Upper lobe of left lung (tissue), 6 donors: ENCODE data around the gene UBL5. TPM values are rescaled to one million over a fixed set of nuclear protein-coding genes. Genes with fewer than 3 reads are reported as not detected.

Experiments used
- ATAC-seq, 2 donors: fragments of 200-7000 bp; cut with Tn5 transposase; one replicate each; pipeline ENCODE4 v1.9.1; 2022; ENCODE audit warnings: mild to moderate bottlenecking in 2 of 2, moderate library complexity in 2 of 2; ENCODE audit not compliant: low FRiP score in 2 of 2
- DNase-seq, 2 donors: peaks; one replicate each; pipeline ENCODE4 v3.0.0-alpha.2; 2019 to 2020
- H3K27ac ChIP-seq, 4 donors: fragments of 200-600 bp; sonication (generic); one replicate each; pipeline ENCODE4 v1.5.1; 2016 to 2019
- H3K27me3 ChIP-seq, 4 donors: fragments of 200-600 bp; sonication (generic); one replicate each; pipeline ENCODE4 v1.5.1; 2017 to 2019
- H3K36me3 ChIP-seq, 4 donors: fragments of 200-600 bp; sonication (generic); one replicate each; pipeline ENCODE4 v1.5.1; 2016 to 2019
- H3K4me1 ChIP-seq, 4 donors: fragments of 200-600 bp; sonication (generic); one replicate each; pipeline ENCODE4 v1.5.1; 2018 to 2019
- H3K4me3 ChIP-seq, 4 donors: fragments of 200-600 bp; sonication (generic); one replicate each; pipeline ENCODE4 v1.5.1; 2017 to 2019; ENCODE audit warnings: mild to moderate bottlenecking in 2 of 4, moderate library complexity in 1 of 4
- H3K9me3 ChIP-seq, 4 donors: fragments of 200-600 bp; sonication (generic); one replicate each; pipeline ENCODE4 v1.5.1; 2018 to 2019
- EP300 ChIP-seq, 4 donors: sonication (generic); formaldehyde crosslinking; IDR thresholded peaks; one replicate each; pipeline ENCODE4 v1.5.1; 2017; ENCODE audit warnings: antibody characterized with exemption in 4 of 4, control low read depth in 2 of 4
- POLR2A ChIP-seq, 4 donors: fragments of 450-650 bp; IDR thresholded peaks; one replicate each; pipeline ENCODE4 v1.5.1; 2016 to 2017; ENCODE audit warnings: antibody characterized with exemption in 4 of 4, mild to moderate bottlenecking in 2 of 4
- POLR2AphosphoS5 ChIP-seq, 2 donors: sonication (generic); formaldehyde crosslinking; IDR thresholded peaks; one replicate each; pipeline ENCODE4 v1.5.1; 2017; ENCODE audit warnings: antibody characterized with exemption in 2 of 2
- WGBS, 2 donors: methylation state at CpG; one replicate each; pipeline ENCODE4 v1.1.5; 2017 to 2018; 5-methylcytosine and 5-hydroxymethylcytosine counted together
- small RNA-seq, 4 donors: library from RNA; depleted of rRNA; stranded (forward); fragments of <200 nt; gene quantifications; one replicate each; pipeline ENCODE3, GENCODE V24; 2016
- total RNA-seq, 6 donors: library from RNA; depleted of rRNA in 4 of 6; stranded (reverse); fragments of >200 nt in 4 of 6; gene quantifications; one replicate each; pipeline versions ENCODE4 v1.1.0 to v1.2.1, GENCODE V29; 2016 to 2021
- TF ChIP-seq, protein P1 (sequence below), 6 experiments: fragments of 450-650 bp in 4 of 6; fragments of 200-600 bp in 2 of 6; sonication (generic) in 2 of 6; IDR thresholded peaks; one replicate each; pipeline ENCODE4 v1.5.1; 2016 to 2019; ENCODE audit warnings: antibody characterized with exemption in 6 of 6
- donor health status: DM: no; HTN: no; CAD: no; lungs with moderate emphysema.
- donor health status: DM: no; HTN: yes; CAD: no; lungs with severe emphysema.

UBL5 gene
- total RNA-seq, 6 donors from 2014 or later, result 61.8 to 405 (median 255) TPM

- TF ChIP-seq POLR2A (IDR thresholded peaks at IDR 0.05), result no peak
- TF ChIP-seq EP300 (IDR thresholded peaks at IDR 0.05), result no peak
- TF ChIP-seq POLR2AphosphoS5 (IDR thresholded peaks at IDR 0.05), result no peak
- TF ChIP-seq, protein P1, sequence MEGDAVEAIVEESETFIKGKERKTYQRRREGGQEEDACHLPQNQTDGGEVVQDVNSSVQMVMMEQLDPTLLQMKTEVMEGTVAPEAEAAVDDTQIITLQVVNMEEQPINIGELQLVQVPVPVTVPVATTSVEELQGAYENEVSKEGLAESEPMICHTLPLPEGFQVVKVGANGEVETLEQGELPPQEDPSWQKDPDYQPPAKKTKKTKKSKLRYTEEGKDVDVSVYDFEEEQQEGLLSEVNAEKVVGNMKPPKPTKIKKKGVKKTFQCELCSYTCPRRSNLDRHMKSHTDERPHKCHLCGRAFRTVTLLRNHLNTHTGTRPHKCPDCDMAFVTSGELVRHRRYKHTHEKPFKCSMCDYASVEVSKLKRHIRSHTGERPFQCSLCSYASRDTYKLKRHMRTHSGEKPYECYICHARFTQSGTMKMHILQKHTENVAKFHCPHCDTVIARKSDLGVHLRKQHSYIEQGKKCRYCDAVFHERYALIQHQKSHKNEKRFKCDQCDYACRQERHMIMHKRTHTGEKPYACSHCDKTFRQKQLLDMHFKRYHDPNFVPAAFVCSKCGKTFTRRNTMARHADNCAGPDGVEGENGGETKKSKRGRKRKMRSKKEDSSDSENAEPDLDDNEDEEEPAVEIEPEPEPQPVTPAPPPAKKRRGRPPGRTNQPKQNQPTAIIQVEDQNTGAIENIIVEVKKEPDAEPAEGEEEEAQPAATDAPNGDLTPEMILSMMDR (IDR thresholded peaks at IDR 0.05), result no peak
- no peak for ATAC-seq
- Histone ChIP-seq H3K4me1 (no peaks in the 10 kb centered on the region), H3K4me3 (no peak overlapping the region), H3K27ac (no peak overlapping the region), H3K9me3 (no peaks in the 10 kb centered on the region), H3K27me3 (no peaks in the 10 kb centered on the region), H3K36me3 (no peaks in the 10 kb centered on the region)
- no peak for DNase-seq
- 86 to 89% methylated on average over 10 of the region's 10 CpGs for WGBS, 2 donors
Measured at GRCh38 chr19:9877780-9878510, 50.2 kb downstream of the UBL5 start.

DNA sequence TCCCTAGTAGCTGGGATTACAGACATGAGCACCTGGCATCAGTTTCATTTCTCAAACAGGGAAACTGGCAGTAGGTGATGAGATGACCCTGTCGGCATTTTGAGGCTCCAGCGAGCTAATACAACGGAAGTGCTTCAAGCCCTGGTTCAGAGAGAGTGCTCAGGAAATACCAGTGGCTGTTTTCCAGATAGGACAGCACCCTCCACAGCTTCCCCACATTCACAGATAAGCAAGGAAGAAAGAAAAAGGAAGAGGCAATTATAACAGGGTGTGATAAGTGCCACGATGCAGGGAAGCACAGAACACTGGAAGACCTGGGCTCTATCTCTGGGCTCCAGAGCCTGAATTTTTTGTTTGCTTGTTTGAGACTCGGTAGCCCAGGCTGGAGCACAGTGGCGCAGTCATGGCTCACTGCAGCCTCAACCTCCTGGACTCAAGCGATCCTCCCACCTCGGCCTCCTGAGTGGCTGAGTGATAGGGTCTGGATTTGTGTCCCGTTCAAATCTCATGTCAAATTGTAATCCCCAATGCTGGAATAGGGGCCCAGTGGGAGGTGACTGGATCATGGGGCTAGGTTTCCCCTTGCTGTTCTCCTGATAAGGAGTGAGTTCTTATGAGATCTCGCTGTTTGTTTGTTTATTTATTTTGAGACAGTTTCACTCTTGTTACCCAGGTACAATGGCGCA is 50.9 kb downstream of the UBL5 start:
- TF ChIP-seq POLR2AphosphoS5 (IDR thresholded peaks at IDR 0.05) (no peak), POLR2A (IDR thresholded peaks at IDR 0.05) (no peak)
- no peaks in the 10 kb centered on the region for H3K36me3 ChIP-seq
- H3K27me3 ChIP-seq, result no peaks in the 10 kb centered on the region
- H3K4me3 ChIP-seq, result no peak overlapping the region
- no peaks in the 10 kb centered on the region for H3K4me1 ChIP-seq
- ATAC-seq, result no peak
- 70 to 71% methylated on average over 11 of the region's 11 CpGs for WGBS, 2 donors
- no peak for DNase-seq
- no peak overlapping the region for H3K27ac ChIP-seq
- H3K9me3 ChIP-seq, result no peaks in the 10 kb centered on the region

Small RNAs within 50 kb of the gene (small RNA-seq; reads per million reads assigned to genes)
- 0 reads per million in 4 donors for gene RF00156

Other genes starting within 250 kb of the UBL5 start
- 10 to 100 TPM in 5 of 6 donors, 1 to 10 TPM in 1; 8.3 to 32.6 (median 25.2) TPM for gene ZNF121, start 243.4 kb upstream of the UBL5 start, total RNA-seq
- gene ZNF561, start 206.7 kb upstream of the UBL5 start, total RNA-seq, result 10 to 100 TPM; 12.6 to 37.5 (median 26.0) TPM
- gene ZNF562, start 152.8 kb upstream of the UBL5 start, total RNA-seq, result 10 to 100 TPM; 21.4 to 33.2 (median 24.3) TPM
- 10 to 100 TPM in 5 of 6 donors, 1 to 10 TPM in 1; 5.6 to 36.7 (median 15.0) TPM for gene ZNF846, start 59.2 kb upstream of the UBL5 start, total RNA-seq
- gene FBXL12, start 8.8 kb upstream of the UBL5 start, total RNA-seq, result 10 to 100 TPM; 14.8 to 48.2 (median 32.3) TPM
- 10 to 100 TPM; 38.8 to 87.5 (median 70.7) TPM for gene PIN1, start 7.4 kb downstream of the UBL5 start, total RNA-seq
- gene OLFM2, start 108.6 kb downstream of the UBL5 start, total RNA-seq, result 10 to 100 TPM in 1 of 6 donors, 1 to 10 TPM in 3, under 1 TPM in 1, not detected in 1; 0.98 to 11.3 (median 4.7) TPM
- gene COL5A3, start 182.6 kb downstream of the UBL5 start, total RNA-seq, result 10 to 100 TPM in 3 of 6 donors, 1 to 10 TPM in 3; 1.3 to 31.4 (median 11.2) TPM
- gene RDH8, start 185.6 kb downstream of the UBL5 start, total RNA-seq, result not detected